H1 (cell line): ENCODE data around the gene CD226. TPM values are rescaled to one million over a fixed set of nuclear protein-coding genes. Genes with fewer than 3 reads are reported as not detected.

Source experiments
- CTCF ChIA-PET: fragments of 300-600 bp; sonication (Branson Sonifier 250); formaldehyde crosslinking; loops from one replicate; lab custom pipeline; 2021; ENCODE audit not compliant: partially characterized antibody; lab: Charles Lee
- POLR2A ChIA-PET: fragments of 300-600 bp; sonication (Branson Sonifier 250); formaldehyde crosslinking; loops from one replicate; lab custom pipeline; 2021; ENCODE audit warnings: inconsistent platforms; ENCODE audit not compliant: partially characterized antibody; lab: Charles Lee
- DNase-seq, 2 experiments: peaks; one replicate each; pipeline versions ENCODE4 v3.0.0 to v3.0.0-alpha.2; 2010 to 2022; ENCODE audit warnings: low spot score in 2 of 2, low read depth in 1 of 2, mixed read lengths in 1 of 2
- FAIRE-seq: peaks from 2 replicates; lab custom pipeline; 2011; peaks lifted over from hg19 to GRCh38; lab: Jason Lieb, UNC
- H2AFZ ChIP-seq: 2 replicates; pipeline ENCODE4 v1.8.1; 2012; ENCODE audit warnings: low read length, inconsistent platforms
- H2AK5ac ChIP-seq: 2 replicates; pipeline ENCODE4 v1.6.1; 2013; ENCODE audit warnings: low read depth, low read length
- H2BK120ac ChIP-seq: replicated peaks from 2 replicates; pipeline ENCODE3; 2013; ENCODE audit warnings: low read depth, low read length, inconsistent platforms
- H2BK12ac ChIP-seq: 2 replicates; pipeline ENCODE4 v1.6.1; 2013; ENCODE audit warnings: low read depth, low read length
- H2BK15ac ChIP-seq: 2 replicates; pipeline ENCODE4 v1.6.1; 2013; ENCODE audit warnings: low read length
- H2BK20ac ChIP-seq: 2 replicates; pipeline ENCODE4 v1.6.1; 2013; ENCODE audit warnings: low read length
- H2BK5ac ChIP-seq: 2 replicates; pipeline ENCODE4 v1.6.1; 2013; ENCODE audit warnings: low read depth, low read length
- H3K14ac ChIP-seq: 2 replicates; pipeline ENCODE4 v1.6.1; 2013; ENCODE audit warnings: inconsistent platforms; ENCODE audit not compliant: insufficient read length
- H3K18ac ChIP-seq: 2 replicates; pipeline ENCODE4 v1.6.1; 2013; ENCODE audit warnings: low read length; ENCODE audit errors: extremely low read depth
- H3K23ac ChIP-seq: 2 replicates; pipeline ENCODE4 v1.6.1; 2013; ENCODE audit warnings: inconsistent platforms; ENCODE audit not compliant: insufficient read length
- H3K23me2 ChIP-seq: 2 replicates; pipeline ENCODE4 v1.6.1; 2013; ENCODE audit warnings: low read depth, low read length
- H3K27ac ChIP-seq: 2 replicates; pipeline ENCODE4 v1.6.1; 2011; ENCODE audit warnings: low read depth, low read length, inconsistent platforms
- H3K27me3 ChIP-seq, 4 experiments: replicated peaks in 1 of 4; 1 replicate in 1 of 4; 2 replicates in 3 of 4; pipeline versions ENCODE4 v1.6.1 to v1.8.1; 2011 to 2013; ENCODE audit warnings: low read length in 3 of 4, mild to moderate bottlenecking in 3 of 4, inconsistent platforms in 2 of 4, mixed read lengths in 2 of 4, moderate library complexity in 1 of 4; ENCODE audit not compliant: control insufficient read depth in 3 of 4, insufficient read depth in 3 of 4; ENCODE audit errors: extremely low read depth in 1 of 4
- H3K36me3 ChIP-seq, 4 experiments: 2 replicates each; pipeline versions ENCODE4 v1.6.1 to v1.8.1; 2011 to 2013; ENCODE audit warnings: mild to moderate bottlenecking in 4 of 4, low read length in 3 of 4, moderate library complexity in 2 of 4, control low read depth in 1 of 4, inconsistent platforms in 1 of 4; ENCODE audit not compliant: insufficient read depth in 4 of 4, control insufficient read depth in 2 of 4
- H3K4ac ChIP-seq: replicated peaks from 2 replicates; pipeline ENCODE3; 2013; ENCODE audit warnings: low read length, low read depth, mixed read lengths, inconsistent platforms; ENCODE audit not compliant: insufficient read length
- H3K4me1 ChIP-seq, 4 experiments: replicated peaks in 1 of 4; 1 replicate in 1 of 4; 2 replicates in 3 of 4; pipeline versions ENCODE4 v1.6.1 to v1.8.1; 2011 to 2013; ENCODE audit warnings: low read length in 3 of 4, inconsistent platforms in 2 of 4, mixed read lengths in 1 of 4; ENCODE audit not compliant: insufficient read depth in 4 of 4, control insufficient read depth in 3 of 4
- H3K4me2 ChIP-seq, 2 experiments: 2 replicates each; pipeline versions ENCODE4 v1.6.1 to v1.8.1; 2011 to 2013; ENCODE audit warnings: low read depth in 2 of 2, low read length in 2 of 2, control low read depth in 1 of 2, inconsistent platforms in 1 of 2, mild to moderate bottlenecking in 1 of 2; ENCODE audit not compliant: insufficient read depth in 1 of 2
- H3K4me3 ChIP-seq, 4 experiments: fragments of 200-600, 300-600 bp in 1 of 4; sonication (generic), shearing (Covaris generic), sonication (Bioruptor Twin) in 1 of 4; 2 replicates each; pipeline versions ENCODE4 v1.5.1 to v1.8.1; 2011 to 2016; ENCODE audit warnings: low read length in 4 of 4, low read depth in 3 of 4, control low read depth in 2 of 4, inconsistent platforms in 2 of 4, mild to moderate bottlenecking in 2 of 4, mixed read lengths in 1 of 4, moderate library complexity in 1 of 4; ENCODE audit not compliant: insufficient read depth in 2 of 4; ENCODE audit errors: extremely low read depth in 1 of 4
- H3K56ac ChIP-seq: replicated peaks from 2 replicates; pipeline ENCODE3; 2013; ENCODE audit warnings: low read depth, mild to moderate bottlenecking, mixed read lengths, low read length, inconsistent platforms; ENCODE audit not compliant: insufficient read length
- H3K79me1 ChIP-seq: 2 replicates; pipeline ENCODE4 v1.6.1; 2013; ENCODE audit warnings: low read depth, low read length, control low read depth
- H3K79me2 ChIP-seq, 2 experiments: 2 replicates each; pipeline versions ENCODE4 v1.6.1 to v1.8.1; 2012 to 2013; ENCODE audit warnings: low read length in 2 of 2, mild to moderate bottlenecking in 2 of 2, inconsistent platforms in 1 of 2; ENCODE audit not compliant: insufficient read depth in 2 of 2, control insufficient read depth in 1 of 2
- H3K9ac ChIP-seq, 4 experiments: replicated peaks in 1 of 4; 1 replicate in 1 of 4; 2 replicates in 3 of 4; pipeline versions ENCODE4 v1.6.1 to v1.8.1; 2011 to 2013; ENCODE audit warnings: low read depth in 3 of 4, low read length in 3 of 4, control low read depth in 2 of 4, mild to moderate bottlenecking in 2 of 4, moderate library complexity in 2 of 4, inconsistent platforms in 1 of 4; ENCODE audit errors: extremely low read depth in 1 of 4
- H3K9me3 ChIP-seq, 2 experiments: 2 replicates each; pipeline versions ENCODE4 v1.6.1 to v1.8.1; 2012 to 2013; ENCODE audit warnings: mild to moderate bottlenecking in 2 of 2, moderate library complexity in 2 of 2, control low read depth in 1 of 2, inconsistent platforms in 1 of 2, low read depth in 1 of 2, low read length in 1 of 2, mixed read lengths in 1 of 2; ENCODE audit not compliant: insufficient read depth in 2 of 2
- H4K20me1 ChIP-seq, 2 experiments: replicated peaks in 1 of 2; 2 replicates each; pipeline versions ENCODE3 to v1.8.1; 2011 to 2013; ENCODE audit warnings: inconsistent platforms in 2 of 2, low read length in 2 of 2, mild to moderate bottlenecking in 1 of 2; ENCODE audit not compliant: insufficient read depth in 2 of 2, control insufficient read depth in 1 of 2
- H4K5ac ChIP-seq: 2 replicates; pipeline ENCODE4 v1.6.1; 2013; ENCODE audit warnings: low read length, low read depth, mixed read lengths, inconsistent platforms; ENCODE audit not compliant: insufficient read length
- H4K8ac ChIP-seq: 2 replicates; pipeline ENCODE4 v1.8.0; 2013; ENCODE audit warnings: mild to moderate bottlenecking, moderate library complexity, low read length, inconsistent platforms; ENCODE audit not compliant: insufficient read depth; ENCODE audit errors: extremely low read depth
- H4K91ac ChIP-seq: replicated peaks from 2 replicates; pipeline ENCODE3; 2013; ENCODE audit warnings: low read length, mixed read lengths, inconsistent platforms; ENCODE audit not compliant: insufficient read length
- EZH2 ChIP-seq: fragments of 200-600 bp; sonication (generic); IDR thresholded peaks from 2 replicates; pipeline ENCODE4 v1.7.1; 2012; ENCODE audit warnings: low read depth, mild to moderate bottlenecking, moderate library complexity, low read length, inconsistent platforms; ENCODE audit not compliant: severe bottlenecking
- FOSL1 ChIP-seq: IDR thresholded peaks from 2 replicates; pipeline ENCODE4 v1.6.1; 2011; ENCODE audit warnings: mild to moderate bottlenecking, low read depth, low read length, moderate library complexity; ENCODE audit not compliant: insufficient read depth
- MAFK ChIP-seq: IDR thresholded peaks from 2 replicates; pipeline ENCODE4 v1.6.1; 2012; ENCODE audit warnings: low read depth, mild to moderate bottlenecking, improper control_type of control experiment, low read length
- WGBS, 2 experiments: shearing (Covaris generic) in 1 of 2; methylation state at CpG; one replicate each; pipeline versions ENCODE4 v1.1.6 to v1.1.7; 2013 to 2015; ENCODE audit warnings: low lambda C conversion rate in 2 of 2, mixed read lengths in 2 of 2, inconsistent platforms in 1 of 2, low coverage in 1 of 2, missing lambda C conversion rate in 1 of 2; ENCODE audit not compliant: insufficient replicate concordance in 2 of 2, insufficient coverage in 1 of 2, insufficient read length in 1 of 2; ENCODE audit errors: extremely low coverage in 1 of 2, missing lambda C conversion rate in 1 of 2; 5-methylcytosine and 5-hydroxymethylcytosine counted together
- polyA plus RNA-seq, 7 experiments: library from polyadenylated mRNA; depleted of rRNA in 3 of 7; stranded (reverse) in 5 of 7; unstranded in 2 of 7; fragments of >200 nt in 5 of 7; fragments of 200-250 nt in 2 of 7; gene quantifications; 1 replicate in 5 of 7; 2 replicates in 1 of 7; 4 replicates in 1 of 7; pipeline versions ENCODE4 v1.2.1 to v1.2.3, GENCODE V29; 2011 to 2013; ENCODE audit warnings: missing spikeins in 2 of 7, mixed read lengths in 2 of 7
- total RNA-seq: library from RNA; stranded (reverse); fragmentation: NEBNext Ultra II Directional; extraction: Animal tissue kit (Norgen Biotek cat#: 25700); gene quantifications from 2 replicates; pipeline ENCODE4 v1.2.1, GENCODE V29; 2021
- TF ChIP-seq, protein P1 (sequence below), 3 experiments: IDR thresholded peaks; 1 replicate in 2 of 3; 2 replicates in 1 of 3; pipeline versions ENCODE4 v1.5.1 to v1.6.1; 2011; ENCODE audit warnings: low read length in 3 of 3, mild to moderate bottlenecking in 3 of 3, inconsistent platforms in 2 of 3, low read depth in 1 of 3, moderate library complexity in 1 of 3; ENCODE audit not compliant: insufficient read depth in 1 of 3; ENCODE audit errors: control extremely low read depth in 1 of 3

The CD226 gene
- total and polyA plus RNA-seq, 2 of the 8 experiments (the other 6 are each of a cell fraction or from before 2014, with no cell fraction given), result not detected

DNA sequence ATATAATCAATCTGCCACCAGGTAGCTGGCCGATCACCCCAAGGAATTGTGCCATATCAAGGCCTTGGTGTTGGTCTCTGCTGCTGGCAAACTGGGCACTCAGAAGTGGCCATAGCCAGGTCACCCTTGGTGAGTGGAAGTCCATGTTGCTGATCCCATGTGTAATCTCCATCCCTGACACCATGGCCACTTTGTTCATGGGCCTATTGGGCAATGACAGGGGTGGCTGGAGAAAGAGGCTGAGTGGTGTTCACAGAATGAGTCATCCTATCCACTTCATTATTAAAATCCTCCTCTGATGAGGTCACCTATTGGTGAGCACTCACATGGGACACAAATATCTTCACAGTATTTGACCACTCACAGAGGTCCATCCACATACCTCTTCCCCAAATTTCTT lies 26.7 kb upstream of the CD226 start:
- Histone ChIP-seq H3K23me2 (0 out of 2 replicates have a peak, but pooled peaks cover 1% of the 10 kb centered on the region), H3K4me2 (no peak overlapping the region), H3K56ac (no peak overlapping the region), H3K4ac (no peak overlapping the region), H3K27ac (no peak overlapping the region), H3K4me3 (no peak overlapping the region), H3K14ac (no peak overlapping the region), H3K27me3 (no peaks in the 10 kb centered on the region), H3K18ac (no peak overlapping the region), H2BK15ac (no peak overlapping the region), H4K8ac (no peak overlapping the region), H4K5ac (no peak overlapping the region), H3K36me3 (no peaks in the 10 kb centered on the region), H3K23ac (no peak overlapping the region), H2BK12ac (no peak overlapping the region), H3K9ac (no peak overlapping the region), H3K79me2 (no peaks in the 10 kb centered on the region), H2AK5ac (no peak overlapping the region), H2BK5ac (no peak overlapping the region), H3K4me1 (no peaks in the 10 kb centered on the region), H2AFZ (no peak overlapping the region), H2BK120ac (no peak overlapping the region), H2BK20ac (no peak overlapping the region), H4K20me1 (no peaks in the 10 kb centered on the region), H4K91ac (no peak overlapping the region), H3K9me3 (peaks cover 7 to 8% of the 10 kb centered on the region in 2 experiments; a peak in 1 of 4 replicates), H3K79me1 (no peaks in the 10 kb centered on the region)
- TF ChIP-seq MAFK (no peak), FOSL1 (no peak), EZH2 (no peak)
- TF ChIP-seq, protein P1, sequence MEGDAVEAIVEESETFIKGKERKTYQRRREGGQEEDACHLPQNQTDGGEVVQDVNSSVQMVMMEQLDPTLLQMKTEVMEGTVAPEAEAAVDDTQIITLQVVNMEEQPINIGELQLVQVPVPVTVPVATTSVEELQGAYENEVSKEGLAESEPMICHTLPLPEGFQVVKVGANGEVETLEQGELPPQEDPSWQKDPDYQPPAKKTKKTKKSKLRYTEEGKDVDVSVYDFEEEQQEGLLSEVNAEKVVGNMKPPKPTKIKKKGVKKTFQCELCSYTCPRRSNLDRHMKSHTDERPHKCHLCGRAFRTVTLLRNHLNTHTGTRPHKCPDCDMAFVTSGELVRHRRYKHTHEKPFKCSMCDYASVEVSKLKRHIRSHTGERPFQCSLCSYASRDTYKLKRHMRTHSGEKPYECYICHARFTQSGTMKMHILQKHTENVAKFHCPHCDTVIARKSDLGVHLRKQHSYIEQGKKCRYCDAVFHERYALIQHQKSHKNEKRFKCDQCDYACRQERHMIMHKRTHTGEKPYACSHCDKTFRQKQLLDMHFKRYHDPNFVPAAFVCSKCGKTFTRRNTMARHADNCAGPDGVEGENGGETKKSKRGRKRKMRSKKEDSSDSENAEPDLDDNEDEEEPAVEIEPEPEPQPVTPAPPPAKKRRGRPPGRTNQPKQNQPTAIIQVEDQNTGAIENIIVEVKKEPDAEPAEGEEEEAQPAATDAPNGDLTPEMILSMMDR (IDR thresholded peaks at IDR 0.05; ENCODE audit: control extremely low read depth in 1 of 3, insufficient read depth in 1 of 3, low read depth in 1 of 3, low read length in 3 of 3), result no peak
- DNase-seq, result no peak
- WGBS, 2 experiments, result 92% methylated on average over 1 of the region's 1 CpG; no CpG with 5 or more reads in 1 of the 2 experiments
- ChIA-PET CTCF (interaction anchor here (1.2 kb wide), 1 partner anchor 11 kb away, joined by 3 read pairs; no protein-coding TSS in a partner anchor), POLR2A (no interaction called here)
- FAIRE-seq, result no peak
